ENCODE data around the gene HES4.
"Not testable (repeated sequence)": the region's sequence is repeated elsewhere in the genome, so short reads cannot be mapped to it uniquely, and the experiment has no call there.

HES4 gene

DNA sequence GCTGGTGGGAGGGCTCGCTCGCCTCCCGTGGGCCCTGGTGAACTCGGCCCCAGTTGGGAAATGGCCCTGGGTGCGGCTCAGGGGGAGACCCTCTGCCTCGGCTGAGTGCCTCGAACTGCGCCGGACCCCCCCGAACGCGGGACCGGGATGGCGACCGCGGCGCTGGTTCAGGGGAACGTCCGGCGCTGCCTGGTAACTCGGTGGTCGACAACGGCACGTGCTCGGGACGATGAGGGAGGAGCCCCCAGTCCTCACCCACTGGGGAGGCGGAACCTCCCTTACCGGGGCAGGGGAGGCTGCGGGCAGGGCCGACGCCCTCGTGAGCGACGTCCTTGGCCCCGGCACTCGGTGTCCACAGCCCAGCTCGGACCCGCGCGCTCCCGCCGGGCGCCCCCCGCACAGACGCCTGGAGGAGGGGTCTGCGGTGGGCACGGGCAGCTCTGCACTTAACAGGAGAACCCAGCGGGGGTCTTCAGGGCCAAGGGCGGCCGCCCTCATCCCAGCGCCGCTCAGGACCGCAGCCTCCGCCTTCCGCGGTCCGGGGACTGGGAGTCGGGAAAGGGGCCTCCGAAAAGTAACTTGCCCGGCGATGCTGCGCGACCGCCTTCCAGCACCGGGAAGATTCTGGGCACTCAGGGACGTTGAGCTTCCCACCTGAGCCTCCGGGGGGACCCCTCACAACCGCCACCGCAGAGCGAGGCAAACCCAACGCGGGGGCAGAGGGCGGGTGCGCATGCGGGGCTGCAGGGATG is 1.7 kb downstream of the HES4 start:
- no peak for DNase-seq

- DNase-seq, result no peak
These were observed 2.2 kb downstream of the HES4 start for GRCh38 chr1:997713-997992.

DNA sequence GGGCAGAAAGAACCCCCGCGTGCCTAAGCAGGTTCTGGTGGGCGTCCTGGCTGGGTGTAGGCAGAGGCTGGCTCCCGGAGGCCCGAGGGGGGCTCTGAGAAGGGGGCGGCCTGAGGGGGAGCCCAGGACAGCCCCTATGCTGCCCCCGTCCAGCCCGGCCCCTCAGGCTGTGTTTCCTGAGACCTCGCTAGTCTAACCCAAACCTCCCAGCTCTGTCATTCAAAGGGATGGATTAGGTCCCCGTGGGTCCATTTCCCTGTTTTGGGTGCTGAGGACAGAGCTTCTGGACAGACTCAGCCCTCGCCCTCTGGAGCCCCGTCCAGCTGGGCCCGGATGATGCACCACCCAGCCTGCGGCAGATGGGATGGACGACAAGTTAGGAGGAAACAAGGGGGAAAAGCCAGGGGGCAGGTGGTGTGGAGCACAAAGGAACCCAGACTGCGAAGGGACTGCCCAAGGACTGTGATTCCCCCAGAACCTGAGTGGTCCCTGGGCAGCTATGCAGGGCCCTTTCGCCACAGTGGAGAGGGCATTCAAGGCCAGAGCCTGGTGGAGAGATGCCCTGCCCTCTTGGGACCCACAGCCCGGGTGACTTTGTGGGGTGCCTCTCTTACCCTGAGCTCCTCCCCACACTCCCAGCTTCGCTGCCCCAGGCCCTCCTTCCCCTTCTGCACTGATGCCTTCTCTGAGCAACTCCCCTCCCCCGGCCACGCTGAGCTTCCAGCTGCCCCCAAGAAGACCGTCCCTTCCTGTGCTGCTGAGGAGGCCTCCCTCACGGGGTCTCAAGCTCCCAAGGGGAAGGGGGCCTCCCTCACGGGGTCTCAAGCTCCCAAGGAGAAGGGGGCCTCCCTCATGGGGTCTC is 2.8 kb downstream of the HES4 start:
- DNase-seq, result no peak

- DNase-seq, result no peak
These were observed 3.9 kb downstream of the HES4 start for GRCh38 chr1:995665-996633.

GRCh38 chr1:994546-994945 is 5.4 kb downstream of the HES4 start:
- not testable (repeated sequence) for DNase-seq

- DNase-seq, result no peak
These were observed 6.4 kb downstream of the HES4 start for GRCh38 chr1:993379-993995.

GRCh38 chr1:992362-992761 is 7.5 kb downstream of the HES4 start:
- DNase-seq, result no peak

DNA sequence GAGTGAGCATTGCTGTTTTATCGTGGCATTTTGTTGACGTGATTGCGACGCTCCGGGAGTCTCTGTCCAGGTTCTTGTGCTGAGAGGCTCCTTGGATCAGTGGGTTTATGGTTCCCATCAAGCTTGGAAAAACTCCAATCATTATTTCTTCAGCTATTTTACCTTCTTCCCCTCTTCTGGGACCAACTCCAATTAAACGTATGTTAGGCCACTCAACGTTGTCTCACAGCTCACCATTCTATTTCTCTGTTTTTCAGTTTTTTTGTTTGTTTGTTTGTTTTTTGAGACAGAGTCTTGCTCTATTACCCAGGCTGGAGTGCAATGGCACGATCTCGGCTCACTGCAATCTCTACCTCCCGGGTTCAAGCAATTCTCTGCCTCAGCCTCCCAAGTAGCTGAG is 8.0 kb downstream of the HES4 start:
- no peak for DNase-seq

DNA sequence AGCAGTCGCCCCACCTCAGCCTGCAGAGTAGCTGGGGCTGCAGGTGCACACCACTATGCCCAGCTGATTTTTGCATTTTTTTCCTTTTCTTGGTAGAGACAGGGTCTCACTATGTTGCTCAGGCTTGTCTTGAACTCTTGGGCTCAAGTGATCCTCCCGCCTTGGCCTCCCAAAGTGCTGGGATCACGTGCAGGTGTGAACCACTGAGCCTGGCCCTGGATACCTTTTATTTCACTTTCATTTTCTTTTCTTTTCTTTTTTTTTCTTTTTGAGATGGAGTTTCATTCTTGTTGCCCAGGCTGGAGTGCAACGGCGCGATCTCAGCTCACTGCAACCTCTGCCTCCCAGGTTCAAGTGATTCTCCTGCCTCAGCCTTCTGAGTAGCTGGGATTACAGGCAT is 8.6 kb downstream of the HES4 start:
- not testable (repeated sequence) for DNase-seq

DNA sequence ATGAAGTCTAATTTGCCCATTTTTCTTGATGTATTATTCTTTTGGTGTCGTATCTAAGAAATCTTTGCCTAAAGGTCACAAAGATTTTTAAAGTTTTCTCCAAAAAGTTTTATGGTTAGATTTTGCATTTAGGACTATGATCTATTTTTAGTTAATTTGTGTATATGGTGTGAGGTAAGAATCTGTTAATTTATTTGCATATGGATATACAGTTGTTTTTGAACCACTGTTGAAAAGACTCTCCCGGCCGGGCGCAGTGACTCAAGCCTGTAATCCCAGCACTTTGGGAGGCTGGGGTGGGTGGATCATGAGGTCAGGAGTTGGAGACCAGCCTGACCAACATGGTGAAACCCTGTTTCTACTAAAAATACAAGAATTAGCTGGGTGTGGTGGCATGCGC is 11.8 kb downstream of the HES4 start:
- not testable (repeated sequence) for DNase-seq

DNA sequence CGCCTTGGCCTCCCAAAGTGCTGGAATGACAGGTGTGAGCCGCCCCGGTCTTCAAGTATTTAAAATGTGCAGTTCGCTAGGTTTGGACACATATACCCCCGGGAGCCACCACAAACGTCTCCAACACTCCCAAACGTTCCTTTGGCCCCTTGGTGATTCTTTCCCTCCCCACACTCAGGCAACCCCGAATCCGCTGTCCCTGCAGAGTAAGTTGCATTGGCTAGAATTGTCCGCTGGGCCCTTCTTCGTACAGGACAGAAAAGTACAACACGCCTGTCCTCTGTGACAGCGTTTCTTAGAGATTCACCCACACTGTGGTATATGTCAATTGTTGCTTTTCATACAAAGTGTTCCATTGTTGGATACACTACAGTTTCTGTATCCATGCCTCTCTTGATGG is 14.8 kb downstream of the HES4 start:
- no peak for DNase-seq

GRCh38 chr1:984476-984814 is 15.5 kb downstream of the HES4 start:
- DNase-seq, result no peak

GRCh38 chr1:983798-984475 is 16.0 kb downstream of the HES4 start:
- no peak for DNase-seq

GRCh38 chr1:982765-983436 is 17.0 kb downstream of the HES4 start:
- DNase-seq, result no peak

DNA sequence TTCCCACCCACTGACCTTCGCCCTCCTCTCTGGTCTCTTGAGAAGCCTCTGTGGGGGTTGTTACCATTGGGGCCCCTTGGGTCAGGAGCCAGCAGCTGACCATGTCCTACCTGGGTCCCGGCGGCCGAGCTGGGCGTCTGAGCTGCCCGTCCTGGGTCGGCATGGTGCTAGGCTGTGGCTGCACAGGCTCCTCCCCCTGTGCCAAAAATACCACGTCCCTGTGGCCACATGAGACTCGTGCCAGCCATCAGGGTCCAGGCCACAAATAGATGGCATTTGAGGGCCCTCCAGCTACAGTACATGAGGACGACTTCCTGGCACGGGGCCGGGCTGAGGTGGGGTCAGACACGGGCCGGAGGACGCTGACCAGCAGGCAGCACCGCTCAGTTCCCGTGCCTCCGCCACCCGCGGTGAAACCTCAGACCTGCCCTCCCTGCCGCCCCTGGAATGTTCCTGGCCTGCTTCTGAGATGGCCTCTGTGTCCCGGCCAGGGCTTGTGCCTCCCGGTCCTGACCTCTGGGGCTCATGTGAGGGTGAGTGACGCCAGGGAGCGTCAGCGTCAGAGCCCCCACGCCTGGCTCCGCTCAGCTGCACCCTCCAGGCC is 17.8 kb downstream of the HES4 start, which contains the start of gene PERM1:
TSS of gene PERM1 (minus strand) at position 139 of the 604 bp plus-strand sequence. CDS start 1,064 bp downstream, outside the sequence.
- no peak for DNase-seq

- no peak for DNase-seq
These were observed 18.4 kb downstream of the HES4 start for GRCh38 chr1:981491-981954.

GRCh38 chr1:980602-981395 is 19.1 kb downstream of the HES4 start:
- DNase-seq, result no peak

- no peak for DNase-seq
These were observed 19.7 kb downstream of the HES4 start for GRCh38 chr1:980137-980571.

DNA sequence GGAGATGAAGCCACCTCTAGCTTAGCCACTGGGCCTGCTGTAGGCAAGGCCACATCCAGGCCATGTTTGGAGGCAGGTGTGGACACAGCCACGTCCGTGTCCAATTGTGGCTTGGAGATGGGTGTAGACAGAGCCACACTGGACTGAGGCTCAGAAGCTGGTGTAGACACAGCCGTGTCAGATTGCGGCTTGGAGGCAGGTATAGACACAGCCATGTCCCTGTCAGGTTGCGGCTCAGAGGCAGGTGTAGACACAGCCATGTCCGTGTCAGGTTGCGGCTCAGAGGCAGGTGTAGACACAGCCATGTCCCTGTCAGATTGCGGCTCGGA is 20.2 kb downstream of the HES4 start:
- DNase-seq, result no peak

All from NCI-H526 (cell line).